HEK293 (cell line): Measurements from ENCODE around the gene HSDL2.

Experiments used
- BCL11A ChIP-seq: fragments of 450-650 bp; formaldehyde crosslinking; IDR thresholded peaks from 2 replicates; pipeline ENCODE4 v1.5.1; 2016; ENCODE audit warnings: low read depth, missing biosample characterization, missing genetic modification characterization
- CTCF ChIP-seq: fragments of 450-650 bp; formaldehyde crosslinking; IDR thresholded peaks from 2 replicates; pipeline ENCODE4 v1.5.1; 2016; ENCODE audit warnings: missing biosample characterization, missing genetic modification characterization
- ZNF501 ChIP-seq: fragments of 450-650 bp; formaldehyde crosslinking; IDR thresholded peaks from 2 replicates; pipeline ENCODE4 v1.5.1; 2016; ENCODE audit warnings: missing biosample characterization, missing genetic modification characterization
- ZNF670 ChIP-seq: fragments of 450-650 bp; formaldehyde crosslinking; IDR thresholded peaks from 2 replicates; pipeline ENCODE4 v1.5.1; 2016; ENCODE audit warnings: missing biosample characterization, missing genetic modification characterization, low read depth

GRCh38 chr9:112437406-112437805 lies 57.5 kb downstream of the HSDL2 start:
- TF ChIP-seq ZNF501 (tag by site-specific recombination) (no peak), BCL11A (no peak), CTCF (tag by site-specific recombination) (no peak), ZNF670 (no peak)
